ENCODE results near the gene COX8C.

- TF ChIP-seq CTCF (conservative IDR thresholded peaks at IDR 0.05; ENCODE audit: low read depth in 2 of 2) (no peak), EZH2phosphoT487 (IDR thresholded peaks at IDR 0.05; ENCODE audit: unreplicated experiment) (no peak), EZH2 (IDR thresholded peaks at IDR 0.05; ENCODE audit: low read depth, unreplicated experiment) (no peak), POLR2AphosphoS5 (IDR thresholded peaks at IDR 0.05; ENCODE audit: low read depth) (no peak), JUNB (IDR thresholded peaks at IDR 0.05; ENCODE audit: unreplicated experiment) (no peak), CREB1 (CRISPR knock-in tag; IDR thresholded peaks at IDR 0.05; ENCODE audit: low read depth) (no peak), REST (IDR thresholded peaks at IDR 0.05; ENCODE audit: unreplicated experiment) (no peak), ZNF114 (CRISPR knock-in tag; IDR thresholded peaks at IDR 0.05) (no peak), ZNF331 (CRISPR knock-in tag; IDR thresholded peaks at IDR 0.05; ENCODE audit: low read depth) (no peak)
Observed at GRCh38 chr14:93299866-93300265, 47.1 kb upstream of the COX8C start.

Data from GM23338 (cell line).